TTC549 (cell line): ENCODE results near the gene NRXN3.

Experiments used
- FAIRE-seq: peaks from 2 replicates; lab custom pipeline; 2012; peaks lifted over from hg19 to GRCh38; lab: Jason Lieb, UNC

The NRXN3 gene

DNA sequence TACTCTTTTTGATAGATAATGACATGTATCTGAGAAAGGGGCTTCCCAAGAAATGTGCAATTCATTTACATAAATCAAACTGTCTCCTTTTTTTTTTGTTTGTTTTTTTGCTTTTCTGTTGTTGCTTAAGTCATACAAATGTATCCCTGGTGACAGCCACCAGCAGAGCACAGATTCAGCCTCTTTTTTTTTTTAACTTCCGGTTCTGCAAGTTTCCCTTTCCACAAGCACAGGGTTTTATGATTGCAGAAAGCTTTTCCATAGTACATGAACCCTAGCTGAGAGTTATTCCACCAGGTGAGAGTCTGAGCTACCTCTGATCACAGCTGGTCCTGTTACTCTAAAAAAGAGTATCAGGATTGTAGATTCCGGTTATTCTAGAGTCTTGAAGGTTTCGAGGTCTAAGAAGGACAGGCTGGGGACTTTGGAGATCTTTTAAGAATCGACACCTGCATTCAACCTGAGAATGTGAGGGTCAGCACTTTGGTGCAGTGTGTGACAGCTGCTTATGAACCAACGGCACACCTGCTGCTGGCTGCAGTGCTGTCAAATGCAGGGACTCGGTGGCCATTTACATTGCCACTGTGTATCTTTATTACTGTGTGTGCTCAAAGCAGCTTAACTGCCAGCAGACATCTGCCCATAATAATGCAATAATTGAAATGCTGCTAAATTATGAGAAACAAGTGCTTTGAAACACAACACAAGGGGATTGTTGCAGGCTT is 551.7 kb downstream of the NRXN3 start:
- no peak for FAIRE-seq

- FAIRE-seq: no peak
Observed at GRCh38 chr14:78725086-78725485, 554.9 kb downstream of the NRXN3 start.

DNA sequence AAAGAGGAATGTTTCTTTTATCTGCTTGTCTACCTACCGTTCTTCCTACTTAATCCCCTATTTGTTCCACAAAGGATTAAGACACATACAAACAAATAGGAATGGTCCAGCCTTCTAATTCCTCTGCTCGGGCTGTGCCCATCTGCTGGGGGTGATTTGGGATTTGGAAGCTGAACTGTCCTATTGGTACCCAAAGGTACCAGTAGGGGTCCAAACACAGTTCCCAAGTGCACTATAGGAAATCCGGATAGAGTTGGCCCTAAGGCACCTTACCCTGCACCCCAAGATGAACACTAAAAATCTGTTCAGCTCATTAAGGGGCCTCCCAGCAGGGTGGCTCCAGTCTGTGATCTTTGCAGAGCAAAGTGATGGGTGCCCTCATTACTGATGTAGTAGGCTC is 566.9 kb downstream of the NRXN3 start:
- no peak for FAIRE-seq

- FAIRE-seq: no peak
Observed at GRCh38 chr14:78737601-78738000, 567.4 kb downstream of the NRXN3 start.

- no peak for FAIRE-seq
Observed at GRCh38 chr14:78746086-78746595, 576.0 kb downstream of the NRXN3 start.

DNA sequence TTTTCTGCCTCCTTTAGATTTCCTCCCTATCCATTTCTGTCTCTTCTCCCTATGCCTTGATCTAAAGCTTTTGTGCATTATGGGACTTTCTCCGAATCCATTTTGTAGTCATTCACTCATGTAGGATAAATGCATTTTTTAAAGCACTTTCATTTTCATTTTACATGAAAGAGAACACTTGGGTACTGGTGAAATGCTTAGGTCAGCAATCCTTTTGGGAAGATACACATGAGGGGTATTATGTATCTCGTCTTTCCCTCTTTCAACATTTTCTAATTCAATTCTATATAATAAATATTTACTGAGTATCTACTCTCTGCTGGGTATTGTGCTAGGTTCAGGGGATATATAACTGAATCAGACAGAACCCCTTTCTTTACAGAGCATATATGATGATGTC is 577.6 kb downstream of the NRXN3 start:
- no peak for FAIRE-seq

- FAIRE-seq: no peak
Observed at GRCh38 chr14:78752518-78753188, 582.5 kb downstream of the NRXN3 start.

GRCh38 chr14:78754059-78754458 is 583.9 kb downstream of the NRXN3 start:
- FAIRE-seq: no peak

- no peak for FAIRE-seq
Observed at GRCh38 chr14:78758333-78758732, 588.2 kb downstream of the NRXN3 start.

DNA sequence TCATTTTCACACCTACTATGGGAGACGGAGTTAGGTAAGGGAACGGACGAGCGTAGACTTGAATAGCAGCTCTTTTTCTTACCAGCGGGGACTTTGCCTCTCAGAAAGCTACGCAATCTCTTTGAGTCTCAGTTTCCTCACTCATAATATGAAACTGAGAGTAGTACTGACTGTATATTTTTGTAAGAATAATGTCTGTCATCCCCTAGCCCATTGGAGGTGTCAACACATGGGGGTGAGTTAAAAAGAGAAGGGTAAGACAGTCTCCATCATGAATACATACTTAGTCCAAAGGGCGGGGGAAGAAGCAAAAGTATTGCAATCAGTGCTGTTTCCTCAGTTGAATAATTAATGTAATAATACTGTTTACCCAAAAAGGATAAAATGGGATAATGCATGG is 592.2 kb downstream of the NRXN3 start:
- no peak for FAIRE-seq

DNA sequence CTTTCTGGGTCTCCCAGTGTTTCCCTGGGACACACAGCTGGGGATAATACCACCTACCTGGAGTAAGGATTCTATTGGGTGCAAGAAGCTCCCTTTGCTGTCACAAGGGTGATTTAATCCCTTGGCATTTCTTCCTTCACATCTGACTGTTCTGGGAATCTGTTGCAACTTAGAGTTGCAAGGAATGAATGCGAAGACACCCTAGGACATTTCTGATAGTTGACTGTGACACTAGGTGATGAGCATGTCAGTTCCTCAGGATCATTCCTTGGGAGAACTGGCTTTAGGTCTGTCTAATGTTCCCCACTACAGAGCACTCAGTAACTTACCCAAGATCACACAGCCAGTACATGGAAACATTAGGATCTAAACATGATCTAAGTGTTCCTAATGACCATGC is 593.6 kb downstream of the NRXN3 start:
- FAIRE-seq: no peak

- FAIRE-seq: no peak
Observed at GRCh38 chr14:78764240-78764639, 594.1 kb downstream of the NRXN3 start.

DNA sequence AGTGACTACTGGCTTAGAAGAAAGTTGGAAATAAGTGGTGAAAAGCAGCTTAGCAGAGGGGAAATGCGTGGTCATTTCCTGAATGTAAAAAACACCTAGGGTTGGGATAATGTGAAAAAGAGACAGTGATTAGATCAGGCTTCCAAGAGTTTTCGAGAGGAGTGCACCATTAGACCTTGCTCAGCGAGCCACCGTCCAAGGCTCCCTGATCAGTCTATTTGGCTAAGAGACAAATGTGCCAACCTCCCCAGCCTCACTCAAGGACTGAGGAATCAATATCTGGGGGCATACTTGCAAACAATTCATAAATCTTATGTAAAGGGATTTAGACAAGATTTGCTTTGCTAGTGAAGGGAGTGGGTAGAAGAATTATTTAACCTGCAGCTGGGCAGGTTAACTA is 594.5 kb downstream of the NRXN3 start:
- no peak for FAIRE-seq

DNA sequence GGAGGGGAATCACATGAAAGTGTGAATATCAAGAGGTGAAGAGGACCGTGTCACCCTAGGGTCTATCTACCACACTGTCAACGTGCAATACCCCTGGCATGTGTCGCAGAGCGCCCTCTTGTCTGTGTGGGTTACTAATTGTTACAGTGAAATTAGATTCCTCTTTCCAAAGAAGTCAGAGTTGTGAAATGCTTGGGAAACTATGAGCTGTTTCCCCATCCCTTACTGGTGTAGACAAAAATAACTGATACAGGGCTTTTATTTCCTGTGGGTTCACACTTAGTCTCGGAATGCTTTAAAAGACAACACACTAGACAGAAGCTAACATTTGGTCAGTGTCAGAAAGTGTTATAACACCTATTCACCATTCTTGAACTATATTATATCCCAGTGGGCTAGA is 597.3 kb downstream of the NRXN3 start:
- FAIRE-seq: no peak

DNA sequence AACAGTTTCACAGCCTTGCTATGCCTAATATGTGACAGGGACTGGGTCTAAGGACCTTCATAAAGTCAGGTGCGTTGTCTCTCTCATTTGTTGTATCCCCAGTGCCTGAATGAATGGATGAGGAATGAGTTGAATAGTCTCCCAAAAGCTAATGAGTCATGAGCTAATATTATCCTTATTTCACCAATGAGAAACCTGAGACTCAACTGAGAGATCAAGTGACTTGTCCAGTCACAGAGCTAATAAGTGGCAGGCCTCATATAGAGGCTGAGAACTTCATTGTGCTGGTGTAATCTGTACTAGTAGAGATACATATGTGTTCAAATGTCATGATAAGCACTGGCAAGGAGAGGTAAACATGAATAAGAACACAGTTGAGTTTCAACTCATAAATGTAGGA is 612.4 kb downstream of the NRXN3 start:
- FAIRE-seq: no peak

GRCh38 chr14:78785265-78785664 is 615.1 kb downstream of the NRXN3 start:
- no peak for FAIRE-seq

DNA sequence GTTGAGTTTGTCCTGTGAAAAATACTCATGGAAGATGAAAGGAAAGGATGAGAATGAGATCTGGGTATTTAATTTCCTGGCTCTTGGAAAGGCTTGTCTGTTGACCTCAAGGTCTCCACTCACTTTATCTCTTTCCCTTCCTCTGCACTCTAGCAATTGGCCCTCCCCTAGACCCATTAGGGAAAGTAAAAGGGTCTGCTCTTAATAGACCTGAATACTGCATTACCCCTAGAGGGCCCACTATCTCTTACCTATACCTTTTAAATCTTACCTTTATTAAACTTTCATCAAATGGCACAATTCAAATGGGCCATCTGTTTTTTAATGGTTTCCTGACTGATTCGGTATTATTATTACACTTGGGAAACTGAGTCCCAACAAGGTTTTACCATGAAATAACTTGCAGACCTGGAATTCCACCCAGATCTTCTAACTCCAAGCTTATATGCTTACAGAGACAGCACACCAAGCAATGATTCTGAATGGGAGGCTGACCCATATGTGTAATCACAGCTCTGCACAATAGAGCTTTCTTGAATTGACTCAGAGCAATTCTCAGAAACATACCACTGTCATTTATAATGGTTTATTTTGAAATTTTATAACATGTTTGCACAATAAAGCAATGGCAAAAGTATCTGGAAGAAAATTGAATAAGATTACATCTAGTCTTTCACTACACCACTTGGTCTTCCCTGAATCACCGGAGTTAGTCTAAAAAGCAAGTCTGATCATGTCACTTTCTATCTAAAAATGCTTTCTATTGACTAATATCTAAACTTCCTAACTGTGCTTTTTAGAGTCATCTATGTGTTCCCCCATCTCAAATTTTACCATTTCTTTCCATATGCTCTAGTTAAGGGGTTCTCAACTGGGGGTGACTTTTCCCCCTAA is 618.5 kb downstream of the NRXN3 start:
- no peak for FAIRE-seq

GRCh38 chr14:78790271-78790670 is 620.1 kb downstream of the NRXN3 start:
- FAIRE-seq: no peak

DNA sequence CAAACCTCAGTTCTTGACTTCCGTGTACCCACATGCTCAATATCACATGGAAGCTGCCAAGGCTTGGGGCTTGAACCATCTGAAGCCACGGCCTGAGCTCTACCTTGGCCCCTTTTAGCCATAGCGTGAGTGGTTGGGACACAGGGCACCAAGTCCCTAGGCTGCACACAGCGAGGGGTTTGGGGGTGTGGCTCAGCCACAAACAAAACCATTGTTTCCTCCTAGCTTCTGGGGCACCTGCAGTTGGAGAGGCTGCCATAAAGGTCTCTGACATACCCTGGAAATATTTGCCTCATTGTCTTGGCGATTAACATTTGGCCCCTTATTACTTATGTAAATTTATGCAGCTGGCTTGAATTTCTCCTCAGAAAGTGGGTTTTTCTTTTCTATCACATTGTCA is 628.6 kb downstream of the NRXN3 start:
- FAIRE-seq: no peak

- FAIRE-seq: no peak
Observed at GRCh38 chr14:78805570-78805969, 635.4 kb downstream of the NRXN3 start.

DNA sequence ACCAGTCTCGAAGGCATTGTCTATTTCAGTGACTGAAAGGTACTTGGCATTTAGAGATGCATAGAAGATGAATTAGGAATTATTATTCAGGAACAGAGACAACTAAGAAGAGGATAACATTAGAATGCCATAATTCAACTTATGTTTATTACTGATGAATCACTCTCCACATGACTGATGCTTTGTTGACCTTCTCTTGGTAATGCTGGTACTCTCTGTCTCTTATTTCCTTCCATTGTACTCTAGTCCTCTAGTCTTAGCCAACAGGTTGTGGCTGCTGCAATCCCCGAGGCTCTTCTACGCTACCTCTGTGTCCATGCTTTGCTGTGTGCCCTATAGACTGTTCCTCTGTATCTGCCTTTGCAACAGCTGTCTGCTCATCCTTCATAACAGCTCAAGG is 652.9 kb downstream of the NRXN3 start:
- no peak for FAIRE-seq

GRCh38 chr14:78823516-78823915 is 653.3 kb downstream of the NRXN3 start:
- no peak for FAIRE-seq

DNA sequence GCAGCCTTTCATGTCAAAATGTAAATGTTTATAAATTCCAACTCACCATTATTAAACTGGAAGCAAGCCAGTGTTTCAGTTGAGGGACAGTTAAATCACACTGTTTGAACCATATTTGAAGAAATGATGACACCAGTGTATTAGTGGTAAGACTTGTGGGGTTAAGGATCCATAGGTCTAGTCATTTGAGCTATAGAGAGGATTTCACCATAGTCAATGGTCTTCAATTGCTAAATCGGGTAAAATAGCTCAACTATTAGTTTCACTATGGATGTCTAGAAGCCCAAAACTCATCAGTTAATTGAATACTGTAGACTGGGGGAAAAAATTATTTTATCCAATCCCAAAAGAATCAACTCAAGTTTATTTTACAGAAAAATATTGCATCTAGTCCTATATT is 659.1 kb downstream of the NRXN3 start:
- FAIRE-seq: no peak
